ENCODE results near the gene TXNRD1.
"Not testable (repeated sequence)": the region's sequence is repeated elsewhere in the genome, so short reads cannot be mapped to it uniquely, and the experiment has no call there.

Gene TXNRD1

DNA sequence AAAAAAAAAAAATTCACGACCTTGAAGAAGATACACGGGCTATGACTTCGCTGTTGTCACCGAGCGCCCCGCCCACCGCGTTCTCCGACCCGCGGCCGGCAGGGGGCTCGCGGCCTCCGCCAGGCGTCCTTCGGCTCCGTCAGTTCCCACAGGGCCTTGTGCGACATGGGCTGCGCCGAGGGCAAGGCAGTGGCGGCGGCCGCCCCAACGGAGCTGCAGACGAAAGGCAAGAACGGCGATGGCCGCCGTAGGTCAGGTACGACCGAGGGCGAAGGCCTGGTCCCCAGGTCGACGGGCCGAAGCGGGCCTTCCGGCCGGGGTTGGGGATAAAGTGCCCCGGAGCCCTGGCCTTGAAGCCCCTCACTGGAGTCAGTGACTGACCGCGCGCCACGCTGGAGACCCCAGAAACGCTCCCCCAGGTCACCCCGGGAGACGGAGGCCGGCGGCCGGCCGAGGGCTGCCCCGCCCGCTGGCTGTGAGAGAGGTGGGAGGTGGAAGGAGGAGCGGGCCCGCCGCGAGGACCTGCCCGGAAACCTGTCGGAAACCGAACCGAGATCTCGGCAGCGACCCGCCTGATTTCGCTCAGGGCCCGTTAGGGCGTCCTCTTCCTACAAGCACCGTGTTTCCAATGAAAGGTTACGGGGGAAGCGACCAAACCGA, at the start of gene TXNRD1:
TXNRD1 (plus strand) TSS at position 142 of the 660 bp plus-strand sequence; CDS start at position 166, 24 bp downstream.
- DNase-seq (ENCODE audit: low read depth, low spot score) = peak; percentile 60

GRCh38 chr12:104165801-104166200, 49.8 kb upstream of the TXNRD1 start:
- no peak for DNase-seq (ENCODE audit: low read depth, low spot score)

GRCh38 chr12:104166465-104166864, 49.1 kb upstream of the TXNRD1 start:
- no peak for DNase-seq (ENCODE audit: low read depth, low spot score)

GRCh38 chr12:104167519-104168458, 47.8 kb upstream of the TXNRD1 start:
- DNase-seq (ENCODE audit: low read depth, low spot score) = no peak

DNA sequence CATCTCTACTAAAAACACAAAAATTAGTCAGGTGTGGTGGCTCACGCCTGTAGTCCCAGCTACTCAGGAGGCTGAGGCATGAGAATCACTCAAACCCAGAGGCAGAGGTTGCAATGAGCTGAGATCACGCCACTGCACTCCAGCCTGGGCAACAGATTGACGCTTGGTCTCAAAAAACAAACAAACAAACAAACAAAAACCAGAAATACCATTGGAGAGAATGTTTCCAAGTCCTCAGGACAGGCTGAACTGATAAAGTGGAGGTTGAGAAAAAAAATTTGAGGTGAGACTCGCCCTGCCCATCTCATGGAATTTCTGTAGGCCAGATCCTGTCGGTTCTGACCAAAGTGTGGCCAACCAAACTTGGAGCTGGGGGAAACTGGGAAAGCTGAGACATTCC, 47.0 kb upstream of the TXNRD1 start:
- DNase-seq (ENCODE audit: low read depth, low spot score) = no peak

DNA sequence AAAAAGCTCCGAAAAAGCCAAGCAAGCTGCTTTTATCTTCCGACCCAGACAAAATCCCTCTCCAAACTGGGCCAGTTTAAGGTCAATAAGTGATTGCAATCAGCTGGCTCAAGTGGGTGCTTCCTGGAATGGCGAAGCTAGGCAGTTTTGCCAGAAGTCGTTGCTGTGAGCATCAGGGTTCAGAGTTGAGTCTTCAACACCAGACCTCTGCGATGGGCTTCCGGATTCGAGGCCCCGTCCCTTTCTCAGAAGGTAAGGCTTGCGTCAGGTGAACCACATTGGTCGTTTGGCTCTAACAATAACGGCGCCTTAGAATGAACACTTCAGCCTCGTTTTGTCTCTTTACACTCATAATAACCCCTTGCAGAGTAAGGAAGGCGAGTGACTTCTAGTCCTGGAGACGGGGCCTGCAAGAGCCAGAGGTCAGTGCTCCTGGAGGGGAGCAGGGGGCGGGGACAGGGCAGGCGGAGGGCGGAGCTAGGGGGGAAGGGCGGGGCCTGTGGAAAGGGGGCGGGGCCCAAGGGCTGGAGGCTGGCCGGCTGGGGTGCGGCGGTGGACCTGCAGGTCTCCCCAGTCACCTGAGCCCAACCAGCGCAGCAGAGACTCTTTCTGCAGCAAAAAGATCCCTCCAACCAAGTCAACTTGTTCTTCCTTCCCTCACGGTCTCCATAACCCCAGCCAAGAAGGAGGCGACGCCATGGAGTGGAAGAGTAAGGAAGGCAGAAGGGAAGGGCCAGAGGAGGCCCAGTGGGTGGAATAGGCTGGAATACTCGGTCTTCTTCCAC, 43.6 kb upstream of the TXNRD1 start:
- no peak for DNase-seq (ENCODE audit: low read depth, low spot score)

DNA sequence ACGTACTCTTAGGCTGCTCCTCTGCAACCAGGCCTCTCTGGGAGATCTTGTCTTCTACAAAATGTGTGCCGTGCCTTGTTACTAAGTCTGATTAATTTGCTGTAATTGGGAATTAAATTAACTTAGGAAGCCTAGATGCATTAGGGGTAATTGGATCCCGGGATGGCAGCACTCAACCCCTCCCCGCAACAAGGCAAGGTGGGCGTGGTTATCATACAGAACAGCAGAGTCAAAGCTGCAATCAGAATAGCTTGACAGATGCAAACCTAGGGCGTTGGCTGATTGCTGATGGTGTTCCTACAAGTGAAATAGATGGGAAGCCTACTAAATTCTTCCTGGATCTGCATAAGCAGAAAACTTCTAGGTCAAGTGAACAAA, 43.0 kb upstream of the TXNRD1 start:
- DNase-seq (ENCODE audit: low read depth, low spot score) = no peak

DNA sequence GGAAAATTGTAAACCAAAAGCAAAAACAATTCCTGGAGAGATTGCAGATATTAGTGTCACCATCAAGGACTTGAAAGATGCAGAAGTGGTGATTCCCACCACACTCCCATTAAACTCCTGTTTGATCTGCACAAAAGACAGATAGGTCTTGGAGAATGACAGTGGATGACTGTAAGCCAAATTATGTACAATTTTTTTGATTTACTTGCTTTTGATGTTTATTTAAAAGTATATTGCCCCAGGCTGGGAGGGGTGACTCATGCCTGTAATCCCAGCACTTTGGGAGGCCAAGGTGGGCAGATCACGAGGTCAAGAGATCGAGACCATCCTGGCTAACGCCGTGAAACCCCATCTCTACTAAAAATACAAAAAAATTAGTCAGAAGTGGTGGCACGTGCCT, 41.8 kb upstream of the TXNRD1 start:
- not testable (repeated sequence) for DNase-seq (ENCODE audit: low read depth, low spot score)

DNA sequence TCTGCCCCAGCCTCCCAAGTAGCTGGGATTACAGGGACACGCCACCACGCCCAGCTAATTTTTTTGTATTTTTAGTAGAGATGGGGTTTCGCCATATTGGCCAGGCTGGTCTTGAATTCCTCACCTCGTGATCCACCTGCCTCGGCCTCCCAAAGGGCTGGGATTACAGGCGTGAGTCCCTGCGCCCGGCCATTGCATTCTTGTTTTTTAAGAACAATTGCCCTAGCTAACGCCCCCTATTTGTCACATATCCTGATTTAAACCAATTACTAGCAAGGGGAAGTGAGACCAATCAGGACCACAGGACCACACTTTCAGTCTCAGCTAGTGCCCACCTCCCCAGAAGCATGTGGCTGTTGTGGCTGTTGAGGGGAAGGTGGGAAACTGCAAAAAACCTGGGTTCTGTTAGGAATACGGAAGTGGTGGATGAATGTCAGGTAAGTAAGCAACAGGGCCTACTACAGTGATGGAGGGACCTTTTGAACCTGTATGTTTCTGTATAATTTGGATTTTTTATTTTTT, 39.8 kb upstream of the TXNRD1 start:
- no peak for DNase-seq (ENCODE audit: low read depth, low spot score)

GRCh38 chr12:104177336-104177662, 38.3 kb upstream of the TXNRD1 start:
- no peak for DNase-seq (ENCODE audit: low read depth, low spot score)

DNA sequence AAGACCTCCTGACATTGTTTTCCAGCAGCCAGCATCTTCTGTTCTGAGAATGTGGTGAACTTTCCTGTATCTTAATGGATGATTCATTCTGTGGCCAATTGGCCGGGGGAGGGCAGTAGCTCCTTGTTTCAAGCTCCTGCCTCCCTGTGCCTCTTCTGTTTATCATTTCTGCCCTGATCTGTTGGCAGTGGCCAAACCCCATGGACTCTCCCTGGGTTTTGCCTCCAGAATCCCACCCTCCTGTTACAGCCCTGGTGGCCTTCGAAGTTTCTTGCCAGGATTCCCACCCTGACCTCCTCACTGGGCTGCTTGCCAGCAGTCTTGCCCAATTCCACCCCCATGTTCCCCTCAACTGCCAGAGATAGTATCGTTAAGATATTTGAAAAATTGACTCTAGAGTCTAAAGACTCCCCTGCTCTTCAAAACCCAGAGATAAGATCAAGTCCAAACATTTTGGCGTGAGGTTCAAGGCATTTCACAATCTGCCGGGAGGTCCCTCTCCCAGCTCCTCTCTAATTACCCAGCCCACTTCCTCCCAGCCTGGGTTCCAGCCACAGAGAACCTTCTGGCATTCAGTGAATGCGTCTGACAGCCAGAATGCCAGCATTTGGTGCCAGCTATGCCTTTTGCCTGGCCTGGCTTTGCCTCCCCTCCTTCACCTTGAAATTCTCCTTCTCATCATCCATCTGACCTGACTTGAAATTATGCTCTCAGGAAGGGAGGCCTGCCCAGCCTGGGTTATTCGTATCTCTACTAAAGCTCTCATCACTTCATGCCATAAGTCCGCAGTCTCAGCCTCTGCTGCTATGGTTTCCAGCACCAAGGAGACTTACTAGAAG, 37.7 kb upstream of the TXNRD1 start:
- no peak for DNase-seq (ENCODE audit: low read depth, low spot score)

DNA sequence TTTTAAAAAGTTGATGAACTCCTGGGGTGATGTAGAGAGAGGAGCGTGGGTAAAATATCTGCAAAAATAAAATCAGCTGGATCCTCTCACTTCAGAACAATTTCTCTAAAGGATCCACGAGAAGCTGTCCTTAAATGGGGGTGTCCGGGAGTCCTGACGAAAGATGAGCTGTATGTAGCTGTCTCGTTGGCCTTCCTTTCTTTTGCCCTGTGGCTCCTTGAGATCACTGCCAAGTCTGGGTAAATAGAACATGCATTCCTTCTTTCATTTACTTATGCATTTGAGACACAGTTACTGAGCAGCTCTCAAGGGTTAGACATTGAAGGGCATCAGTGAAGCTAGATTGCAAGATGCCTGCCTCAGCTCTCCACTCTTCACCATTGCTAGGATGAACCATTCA, 35.2 kb upstream of the TXNRD1 start:
- DNase-seq (ENCODE audit: low read depth, low spot score) = no peak

DNA sequence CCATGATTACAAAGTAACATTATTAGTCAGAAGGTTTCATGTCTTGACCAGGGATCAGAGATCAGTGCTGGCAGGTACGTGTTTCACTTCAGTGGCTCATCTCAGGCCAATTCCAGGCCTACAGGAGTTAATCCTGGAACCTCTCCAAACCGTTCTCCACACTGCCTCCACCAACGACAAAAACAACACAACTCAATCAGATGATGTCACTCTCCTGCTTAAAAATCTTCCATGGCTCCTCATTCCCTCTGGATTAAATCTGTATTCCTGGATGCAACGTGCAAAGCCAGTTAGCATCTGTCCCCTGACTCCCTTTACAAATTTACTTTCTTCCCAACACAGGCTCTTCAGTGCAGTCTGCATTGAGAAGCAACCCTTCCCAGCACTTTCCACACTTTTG, 34.3 kb upstream of the TXNRD1 start:
- DNase-seq (ENCODE audit: low read depth, low spot score) = no peak

- DNase-seq (ENCODE audit: low read depth, low spot score) = no peak
Observed at GRCh38 chr12:104182144-104182543, 33.4 kb upstream of the TXNRD1 start.

DNA sequence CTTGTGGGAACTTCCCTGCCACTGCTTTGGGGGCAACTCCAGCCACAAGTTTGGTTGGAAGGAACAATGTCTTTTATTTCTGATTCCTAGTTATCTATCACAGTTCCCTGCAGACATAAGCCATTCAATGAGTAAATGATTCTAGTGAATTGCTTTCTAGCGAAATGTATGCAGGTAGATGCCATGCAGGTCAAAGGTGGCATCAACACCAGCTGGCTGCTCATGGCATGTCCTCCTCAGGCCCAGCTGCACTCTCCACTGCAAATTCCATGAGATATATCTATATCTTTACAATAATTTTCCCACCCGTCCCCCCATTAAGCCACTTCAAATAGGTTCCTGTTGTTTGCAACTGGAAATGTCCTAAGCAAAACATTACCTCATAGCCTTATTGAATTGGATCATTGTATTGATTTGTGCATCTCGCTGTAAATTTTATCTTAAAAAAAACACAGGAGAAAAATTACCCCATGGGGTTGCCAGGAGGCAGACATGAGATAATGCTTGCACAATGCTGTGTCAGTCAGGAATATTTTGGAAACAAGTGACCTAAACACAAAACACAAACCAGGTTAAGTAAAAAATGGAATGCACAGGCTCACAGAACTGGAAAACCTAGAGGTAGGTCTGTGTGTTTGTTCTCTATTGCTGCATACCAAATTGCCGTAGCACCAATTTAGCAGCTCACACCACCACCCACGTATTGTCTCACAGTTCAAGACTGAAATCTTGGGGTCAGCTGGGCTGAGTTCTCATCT, 32.8 kb upstream of the TXNRD1 start:
- no peak for DNase-seq (ENCODE audit: low read depth, low spot score)

- DNase-seq (ENCODE audit: low read depth, low spot score) = no peak
Observed at GRCh38 chr12:104183443-104183842, 32.1 kb upstream of the TXNRD1 start.

- no peak for DNase-seq (ENCODE audit: low read depth, low spot score)
Observed at GRCh38 chr12:104187446-104188155, 28.0 kb upstream of the TXNRD1 start.

GRCh38 chr12:104188534-104188933, 27.0 kb upstream of the TXNRD1 start:
- DNase-seq (ENCODE audit: low read depth, low spot score) = no peak

DNA sequence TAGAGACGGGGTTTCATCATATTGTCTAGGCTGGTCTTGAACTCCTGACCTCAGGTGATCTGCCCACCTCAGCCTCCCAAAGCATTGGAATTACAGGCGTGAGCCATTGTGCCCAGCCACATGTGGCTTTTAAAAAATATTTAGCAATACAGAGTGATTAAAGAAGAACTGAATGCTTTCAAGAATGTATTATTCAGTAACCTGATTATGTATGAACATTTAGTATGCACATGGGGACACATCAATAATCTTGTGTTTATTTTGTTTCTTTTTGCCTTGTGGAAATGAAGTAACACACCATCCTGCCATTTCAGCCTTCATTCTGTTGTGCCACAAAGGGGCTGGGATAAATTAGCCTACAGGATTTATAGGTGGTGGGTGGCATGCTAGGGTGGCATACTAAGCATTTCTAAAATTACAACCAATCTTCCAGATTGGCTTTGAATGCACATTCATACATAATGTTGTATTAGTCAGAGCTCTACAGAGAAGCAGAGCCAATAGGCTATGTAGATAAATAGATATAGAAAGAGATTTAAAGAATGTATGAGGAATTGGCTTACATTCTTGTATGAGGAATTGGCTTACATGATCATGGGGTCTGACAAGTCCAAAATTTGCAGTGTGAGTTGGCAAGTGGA, 25.5 kb upstream of the TXNRD1 start:
- no peak for DNase-seq (ENCODE audit: low read depth, low spot score)
